ENCODE results near the gene PARP1.

Gene PARP1

GRCh38 chr1:226441629-226442028, 33.7 kb upstream of the PARP1 start:
- no peak for TF ChIP-seq CTCF (IDR thresholded peaks at IDR 0.05; ENCODE audit: low read length, missing control alignments)
- no peak overlapping the region for H3K4me3 ChIP-seq (replicated peaks; ENCODE audit: low read depth, low read length)
- no peak for DNase-seq (ENCODE audit: low read depth)

GRCh38 chr1:226440512-226440911, 32.6 kb upstream of the PARP1 start:
- no peak for DNase-seq (ENCODE audit: low read depth)
- no peak overlapping the region for H3K4me3 ChIP-seq (replicated peaks; ENCODE audit: low read depth, low read length)
- TF ChIP-seq CTCF (IDR thresholded peaks at IDR 0.05; ENCODE audit: low read length, missing control alignments), result no peak

GRCh38 chr1:226438007-226438406, 30.1 kb upstream of the PARP1 start:
- TF ChIP-seq CTCF (IDR thresholded peaks at IDR 0.05; ENCODE audit: low read length, missing control alignments), result peak; percentile 28
- peak; percentile 23 for DNase-seq (ENCODE audit: low read depth)
- H3K4me3 ChIP-seq (replicated peaks; ENCODE audit: low read depth, low read length), result no peak overlapping the region

GRCh38 chr1:226436855-226437491, 29.1 kb upstream of the PARP1 start:
- no peak for DNase-seq (ENCODE audit: low read depth)
- H3K4me3 ChIP-seq (replicated peaks; ENCODE audit: low read depth, low read length), result no peak overlapping the region
- TF ChIP-seq CTCF (IDR thresholded peaks at IDR 0.05; ENCODE audit: low read length, missing control alignments), result no peak

GRCh38 chr1:226436472-226436854, 28.6 kb upstream of the PARP1 start:
- TF ChIP-seq CTCF (IDR thresholded peaks at IDR 0.05; ENCODE audit: low read length, missing control alignments), result no peak
- no peak for DNase-seq (ENCODE audit: low read depth)
- no peak overlapping the region for H3K4me3 ChIP-seq (replicated peaks; ENCODE audit: low read depth, low read length)

GRCh38 chr1:226433341-226433720, 25.4 kb upstream of the PARP1 start:
- no peak for DNase-seq (ENCODE audit: low read depth)
- H3K4me3 ChIP-seq (replicated peaks; ENCODE audit: low read depth, low read length), result no peak overlapping the region
- no peak for TF ChIP-seq CTCF (IDR thresholded peaks at IDR 0.05; ENCODE audit: low read length, missing control alignments)

Measured in fibroblast of pulmonary artery (primary cell).